H1 (cell line): ENCODE measurements around the gene SOX13. TPM values are rescaled to one million over a fixed set of nuclear protein-coding genes. Genes with fewer than 3 reads are reported as not detected.
A peak's percentile ranks its signal among the peaks of the same experiment; 100 is the strongest.

Source experiments
- ASH2L ChIP-seq: fragments of 200-600, 300-600 bp; sonication (generic); IDR thresholded peaks from one replicate; pipeline ENCODE4 v1.7.1; 2017; ENCODE audit warnings: low read length
- CHD7 ChIP-seq: fragments of 300-600 bp; sonication (generic); IDR thresholded peaks from 2 replicates; pipeline ENCODE4 v1.7.1; 2012; ENCODE audit warnings: low read length, moderate library complexity, mild to moderate bottlenecking, inconsistent platforms; ENCODE audit not compliant: insufficient replicate concordance
- EP300 ChIP-seq, 2 experiments: IDR thresholded peaks; 1 replicate in 1 of 2; 2 replicates in 1 of 2; pipeline ENCODE4 v1.6.1; 2011 to 2012; ENCODE audit warnings: low read depth in 2 of 2, low read length in 2 of 2, mild to moderate bottlenecking in 2 of 2, borderline replicate concordance in 1 of 2, inconsistent platforms in 1 of 2, moderate library complexity in 1 of 2
- GTF2F1 ChIP-seq: IDR thresholded peaks from 2 replicates; pipeline ENCODE4 v1.6.1; 2012; ENCODE audit warnings: low read depth, low read length, improper control_type of control experiment, borderline replicate concordance
- MAFK ChIP-seq: IDR thresholded peaks from 2 replicates; pipeline ENCODE4 v1.6.1; 2012; ENCODE audit warnings: low read depth, mild to moderate bottlenecking, improper control_type of control experiment, low read length
- MAX ChIP-seq: IDR thresholded peaks from 2 replicates; pipeline ENCODE4 v1.6.1; 2012; ENCODE audit warnings: inconsistent platforms
- NANOG ChIP-seq: IDR thresholded peaks from 2 replicates; pipeline ENCODE4 v1.6.1; 2011; ENCODE audit warnings: low read length, low read depth, mild to moderate bottlenecking, inconsistent platforms; ENCODE audit not compliant: insufficient read depth, poor library complexity, severe bottlenecking
- RBBP5 ChIP-seq: IDR thresholded peaks from 2 replicates; pipeline ENCODE4 v1.7.1; 2012; ENCODE audit warnings: low read depth, mild to moderate bottlenecking, inconsistent platforms, low read length, moderate library complexity, borderline replicate concordance
- RXRA ChIP-seq: IDR thresholded peaks from 2 replicates; pipeline ENCODE4 v1.6.1; 2011; ENCODE audit warnings: low read depth, mild to moderate bottlenecking, low read length, moderate library complexity; ENCODE audit not compliant: insufficient read depth
- TEAD4 ChIP-seq: IDR thresholded peaks from 2 replicates; pipeline ENCODE4 v1.6.1; 2012; ENCODE audit warnings: low read depth, low read length, inconsistent platforms, mixed read lengths
- YY1 ChIP-seq: IDR thresholded peaks from 2 replicates; pipeline ENCODE4 v1.6.1; 2011; ENCODE audit warnings: low read depth, mild to moderate bottlenecking, low read length
- polyA plus RNA-seq, 7 experiments: library from polyadenylated mRNA; depleted of rRNA in 3 of 7; stranded (reverse) in 5 of 7; unstranded in 2 of 7; fragments of >200 nt in 5 of 7; fragments of 200-250 nt in 2 of 7; gene quantifications; 1 replicate in 5 of 7; 2 replicates in 1 of 7; 4 replicates in 1 of 7; pipeline versions ENCODE4 v1.2.1 to v1.2.3, GENCODE V29; 2011 to 2013; ENCODE audit warnings: missing spikeins in 2 of 7, mixed read lengths in 2 of 7
- total RNA-seq: library from RNA; stranded (reverse); fragmentation: NEBNext Ultra II Directional; extraction: Animal tissue kit (Norgen Biotek cat#: 25700); gene quantifications from 2 replicates; pipeline ENCODE4 v1.2.1, GENCODE V29; 2021

Gene SOX13
- total and polyA plus RNA-seq, 2 of the 8 experiments (the other 6 are each of a cell fraction or from before 2014, with no cell fraction given) = 113 to 173 TPM

GRCh38 chr1:204094313-204094729 is 21.4 kb downstream of the SOX13 start (continued):
- peak; percentile 99 for TF ChIP-seq RXRA
- TF ChIP-seq RBBP5 = peak; percentile 75; the same call in 1 of the 2 replicates
- TF ChIP-seq EP300 (IDR thresholded peaks at IDR 0.05; ENCODE audit: borderline replicate concordance in 1 of 2, low read depth in 2 of 2, low read length in 2 of 2) = peak in 1 of 2 experiments; percentile 7; a peak in 1 of 3 replicates
- TF ChIP-seq TEAD4 = peak; percentile 40
- no peak for TF ChIP-seq GTF2F1
- TF ChIP-seq NANOG = peak; percentile 63
- TF ChIP-seq CHD7 = no peak
- peak; percentile 79 for TF ChIP-seq ASH2L
- TF ChIP-seq MAX = 0 out of 2 replicates have a peak, but pooled peaks have one; percentile 19
- peak; percentile 74 for TF ChIP-seq YY1
- TF ChIP-seq MAFK = no peak
